SHP77 (cell line): ENCODE results near the gene SLCO4A1.
A peak's percentile ranks its signal among the peaks of the same experiment; 100 is the strongest.

Experiments used
- DNase-seq, 2 experiments: peaks; one replicate each; lab custom pipeline; 2025; lab: John Stamatoyannopoulos, UW

SLCO4A1 gene

DNA sequence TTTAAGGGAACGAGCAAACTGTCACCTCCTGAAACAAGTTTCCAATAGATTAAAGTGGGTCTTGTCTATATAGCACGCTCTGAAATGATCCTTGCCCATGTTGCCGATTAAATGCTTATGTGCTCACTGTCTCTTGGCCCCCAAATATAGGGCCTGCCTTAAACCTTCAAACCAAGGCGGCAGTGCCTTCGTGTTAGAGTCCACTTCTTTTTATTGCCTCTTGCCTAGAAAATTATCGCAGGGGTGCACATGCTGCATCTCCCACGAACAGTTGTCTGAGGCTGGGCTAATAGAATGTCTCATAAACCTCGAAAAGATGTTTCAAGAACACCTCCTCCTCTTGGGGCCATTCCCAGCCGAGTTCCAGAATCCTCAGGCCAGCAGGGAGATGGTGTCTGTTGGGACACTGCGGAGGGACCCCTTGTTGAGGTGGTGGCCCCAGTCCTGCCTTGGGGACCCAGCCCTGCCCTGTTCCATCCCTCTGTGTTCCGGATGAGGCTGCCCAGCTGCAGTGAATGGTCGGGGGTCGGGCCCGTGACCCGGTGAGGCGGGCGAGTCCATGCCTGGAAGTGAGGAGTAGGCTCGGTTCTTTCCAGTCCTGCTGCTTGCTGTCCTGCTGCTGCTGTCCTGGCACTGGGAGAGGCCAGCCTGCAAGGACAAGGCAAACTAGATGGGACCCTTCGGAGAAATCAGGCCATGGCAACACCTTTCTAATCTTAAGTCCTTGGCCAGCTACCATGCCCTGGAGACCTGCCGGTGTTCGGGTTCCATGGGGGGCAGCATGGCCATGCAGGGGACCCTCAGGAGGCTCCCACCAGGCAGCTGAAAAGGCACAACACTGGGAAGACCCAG lies 34.7 kb upstream of the SLCO4A1 start:
- DNase-seq: no peak

DNA sequence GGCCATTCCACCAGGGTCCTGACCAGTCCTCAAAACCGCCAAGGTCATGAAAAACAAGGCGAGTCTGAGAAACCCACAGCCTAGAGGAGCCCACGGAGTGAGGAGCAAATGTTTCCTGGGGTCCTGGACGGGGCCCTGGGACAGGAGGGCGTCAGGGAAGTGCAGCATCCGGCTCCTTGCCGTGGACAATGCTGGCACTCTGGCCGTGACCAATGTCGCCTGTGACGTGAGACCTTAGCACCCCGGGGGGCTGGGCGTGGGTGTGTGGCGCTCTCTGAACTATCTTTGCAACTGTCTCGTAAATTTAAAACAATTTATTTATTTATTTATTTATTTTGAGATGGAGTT lies 34.1 kb upstream of the SLCO4A1 start:
- no peak for DNase-seq

DNA sequence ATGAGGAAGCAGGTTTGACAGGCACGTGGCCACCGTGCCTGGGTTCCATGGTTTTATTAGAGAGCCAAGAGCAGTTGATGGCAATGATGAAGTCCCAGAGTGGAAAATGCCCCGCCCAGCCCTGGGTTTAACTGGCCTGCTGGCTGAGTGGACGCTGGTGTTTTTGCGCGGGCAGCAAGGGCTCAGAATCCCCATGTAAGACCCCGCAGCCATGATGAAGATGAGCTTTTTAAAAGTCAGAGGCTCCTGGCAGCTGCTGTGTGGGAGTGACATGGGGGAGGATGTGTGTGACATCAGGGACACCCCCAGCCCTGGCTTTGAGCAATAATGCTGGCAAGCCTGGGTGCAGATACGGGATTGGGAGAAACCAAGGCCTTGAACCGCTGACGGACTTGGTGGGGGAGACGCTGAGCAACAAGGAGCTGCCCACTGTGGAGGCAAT lies 33.0 kb upstream of the SLCO4A1 start:
- DNase-seq: no peak

DNA sequence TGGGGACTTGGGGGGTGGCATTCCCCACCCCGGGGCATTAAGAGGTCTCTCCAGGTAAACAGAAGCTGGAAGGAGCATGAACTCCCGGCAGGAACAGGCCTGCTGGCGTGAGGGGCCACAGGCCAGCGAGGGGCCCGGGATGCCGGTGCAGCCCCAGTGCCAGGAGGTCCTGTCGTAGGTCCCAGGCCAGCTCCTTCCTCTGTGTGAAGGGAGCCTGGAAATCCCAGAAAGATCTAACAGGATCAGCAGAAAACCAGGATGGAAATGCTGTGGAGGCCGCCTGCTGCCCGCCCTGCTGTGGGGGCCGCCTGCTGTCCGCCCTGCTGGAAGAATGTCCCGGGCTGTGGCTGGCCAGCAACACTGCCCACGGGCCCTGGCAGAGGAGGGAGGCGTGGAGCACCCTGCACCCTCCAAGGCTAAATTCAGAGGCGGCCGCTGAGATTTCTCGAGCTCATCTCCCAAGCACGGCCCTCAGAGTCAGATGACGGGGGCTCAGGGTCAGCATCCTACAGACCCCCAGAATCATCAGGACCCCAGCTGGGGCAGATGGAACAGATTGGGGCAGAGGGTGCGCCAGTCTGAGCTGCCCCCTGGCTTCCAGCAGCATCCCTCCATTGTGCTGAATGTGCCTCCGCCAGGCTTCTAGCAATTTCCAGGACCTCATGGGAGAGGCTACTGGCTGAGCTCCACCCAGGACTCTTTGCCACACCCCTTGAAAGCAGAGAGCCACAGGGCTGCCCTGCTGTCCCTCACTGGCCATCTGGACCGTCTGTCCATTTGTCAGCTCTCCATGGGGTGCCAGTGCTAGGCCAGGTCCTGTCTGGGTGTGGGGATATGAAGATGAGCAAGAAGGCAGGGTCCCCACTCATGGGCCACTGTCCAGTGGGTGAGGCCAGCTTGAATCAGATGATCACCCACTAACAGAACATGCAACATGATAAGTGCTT lies 32.2 kb upstream of the SLCO4A1 start:
- no peak for DNase-seq

DNA sequence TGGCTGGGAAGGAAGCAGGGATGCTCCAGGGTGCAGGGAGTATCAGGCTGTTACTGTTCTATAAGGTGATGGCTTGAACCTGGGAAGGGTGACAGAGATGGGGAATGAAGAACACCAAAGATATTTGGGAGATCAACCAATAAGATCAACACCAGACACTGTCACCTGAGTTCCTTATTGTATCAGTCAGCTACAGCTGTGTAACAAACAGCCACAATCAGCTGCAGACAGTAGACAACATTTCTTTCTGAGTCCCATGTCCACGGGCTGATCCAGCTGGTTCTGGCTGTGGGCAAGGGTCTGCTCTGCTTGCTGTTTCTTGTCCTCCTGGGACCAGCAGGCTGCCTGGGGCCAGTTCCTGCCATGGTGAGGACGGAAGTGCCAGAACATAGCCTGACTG lies 31.3 kb upstream of the SLCO4A1 start:
- DNase-seq: no peak

DNA sequence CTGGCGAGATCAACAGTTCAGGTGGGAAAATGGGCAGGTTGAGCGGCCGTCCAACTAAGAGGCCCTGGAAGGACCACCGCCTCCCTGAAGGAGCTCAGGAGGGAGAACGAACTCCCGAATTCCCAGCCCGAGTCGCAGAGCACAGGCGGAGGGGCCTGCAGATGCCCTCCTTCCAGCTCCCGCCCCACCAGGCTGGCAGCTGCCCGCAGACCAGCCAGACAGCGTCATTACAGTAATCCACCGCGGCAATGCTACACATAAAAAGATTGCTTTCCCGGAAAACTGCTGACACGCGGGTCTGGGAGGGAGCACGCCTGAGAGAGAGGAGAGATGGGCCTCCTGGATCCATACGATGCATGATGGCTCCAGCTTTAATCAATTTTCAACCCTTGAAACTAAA lies 30.5 kb upstream of the SLCO4A1 start:
- DNase-seq: peak; percentile 26 to 69

DNA sequence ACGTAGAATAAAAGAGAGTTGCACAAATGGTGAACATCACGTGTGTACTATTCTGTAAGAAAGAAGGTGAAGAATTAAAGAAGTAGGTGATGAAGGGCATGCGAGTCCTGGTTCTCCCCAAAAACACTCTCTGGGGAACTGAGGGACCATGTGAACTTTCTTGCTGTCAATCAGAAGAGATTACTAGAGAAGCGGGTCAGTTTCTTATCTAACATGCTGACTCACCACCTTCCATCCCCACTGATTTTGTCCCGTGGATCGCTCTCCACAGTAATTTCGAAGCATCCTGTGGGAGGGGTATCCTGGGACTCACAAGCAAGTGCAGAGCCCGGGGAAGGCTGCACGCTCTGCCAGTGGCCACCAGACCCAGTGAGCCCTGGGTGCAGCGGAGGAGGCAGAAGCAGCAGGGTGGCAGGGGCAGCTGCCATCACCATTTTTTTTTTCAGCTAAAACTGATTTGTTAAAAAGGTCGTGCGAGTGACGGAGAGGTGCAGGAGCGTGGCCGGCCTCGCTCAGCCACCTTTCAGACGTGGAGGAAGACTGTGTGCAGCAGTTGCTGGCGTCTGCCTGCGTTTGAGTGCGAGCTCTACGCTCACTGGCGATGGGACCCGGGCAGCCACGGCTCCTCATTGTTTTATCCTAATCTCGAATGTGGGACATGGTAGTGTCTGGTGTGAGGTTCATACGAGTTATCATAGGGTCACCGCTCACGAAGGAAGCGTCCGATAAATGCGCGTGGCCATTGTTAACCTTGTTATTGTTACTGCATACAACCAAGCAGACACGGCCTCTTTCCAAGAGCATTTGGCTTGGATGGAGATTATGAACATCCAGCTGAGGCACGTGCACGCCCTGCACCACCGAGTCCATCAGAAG lies 28.0 kb upstream of the SLCO4A1 start:
- DNase-seq: no peak

DNA sequence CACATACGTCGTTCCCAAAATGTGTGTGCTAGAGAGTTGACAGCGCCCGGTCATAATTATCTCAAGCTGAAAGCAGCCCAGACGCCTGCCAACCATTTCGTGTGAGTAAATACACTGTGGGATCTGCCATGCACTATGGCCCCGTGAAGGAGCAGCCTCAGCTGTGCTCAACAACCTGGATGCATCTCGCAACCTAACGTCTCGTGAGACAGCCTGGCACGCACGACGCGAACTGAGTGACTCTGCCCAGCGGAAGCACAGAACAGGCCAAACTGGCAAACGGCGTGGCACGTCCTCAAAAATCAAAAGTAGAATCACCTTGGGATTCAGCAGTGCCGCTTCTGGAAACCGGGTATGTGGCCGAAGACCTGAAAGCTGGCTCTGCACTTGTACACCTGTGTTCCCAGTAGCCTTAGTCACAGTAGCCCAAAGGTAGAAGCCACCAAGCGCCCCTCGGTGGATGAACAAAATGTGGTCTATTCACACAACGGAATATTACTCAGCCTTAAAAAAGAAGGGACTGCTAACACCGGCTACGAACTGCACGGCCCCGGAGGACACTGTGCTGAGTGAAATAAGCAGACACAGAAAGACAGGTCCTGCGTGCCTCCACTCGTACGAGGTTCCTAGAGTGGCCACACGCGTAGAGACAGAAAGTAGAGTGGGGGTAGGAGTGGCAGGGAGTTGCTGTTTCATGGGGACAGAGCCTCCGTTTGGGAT lies 27.2 kb upstream of the SLCO4A1 start:
- DNase-seq: no peak

DNA sequence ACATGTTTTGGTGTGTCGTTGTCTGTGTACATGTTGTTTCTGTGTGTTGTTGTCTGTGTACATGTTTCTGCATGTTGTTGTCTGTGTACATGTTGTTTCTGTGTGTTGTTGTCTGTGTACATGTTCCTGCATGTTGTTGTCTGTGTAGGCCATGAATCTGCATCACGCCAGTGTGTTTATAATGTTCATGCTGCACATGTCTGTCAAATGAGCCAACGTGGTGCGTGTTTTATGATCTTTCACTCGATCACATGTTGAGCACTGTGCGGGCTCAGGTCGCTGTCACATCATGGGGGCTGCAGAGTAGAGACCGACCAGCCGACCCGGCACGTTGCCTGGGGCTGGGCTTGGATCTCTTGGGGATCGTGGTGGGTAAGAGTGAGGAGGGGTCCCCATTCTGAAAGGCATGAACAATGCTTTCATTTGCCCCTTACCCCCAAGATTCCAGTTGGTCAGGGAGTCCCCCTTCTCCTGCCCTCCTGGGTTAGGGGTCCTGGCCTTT lies 26.5 kb upstream of the SLCO4A1 start:
- no peak for DNase-seq

DNA sequence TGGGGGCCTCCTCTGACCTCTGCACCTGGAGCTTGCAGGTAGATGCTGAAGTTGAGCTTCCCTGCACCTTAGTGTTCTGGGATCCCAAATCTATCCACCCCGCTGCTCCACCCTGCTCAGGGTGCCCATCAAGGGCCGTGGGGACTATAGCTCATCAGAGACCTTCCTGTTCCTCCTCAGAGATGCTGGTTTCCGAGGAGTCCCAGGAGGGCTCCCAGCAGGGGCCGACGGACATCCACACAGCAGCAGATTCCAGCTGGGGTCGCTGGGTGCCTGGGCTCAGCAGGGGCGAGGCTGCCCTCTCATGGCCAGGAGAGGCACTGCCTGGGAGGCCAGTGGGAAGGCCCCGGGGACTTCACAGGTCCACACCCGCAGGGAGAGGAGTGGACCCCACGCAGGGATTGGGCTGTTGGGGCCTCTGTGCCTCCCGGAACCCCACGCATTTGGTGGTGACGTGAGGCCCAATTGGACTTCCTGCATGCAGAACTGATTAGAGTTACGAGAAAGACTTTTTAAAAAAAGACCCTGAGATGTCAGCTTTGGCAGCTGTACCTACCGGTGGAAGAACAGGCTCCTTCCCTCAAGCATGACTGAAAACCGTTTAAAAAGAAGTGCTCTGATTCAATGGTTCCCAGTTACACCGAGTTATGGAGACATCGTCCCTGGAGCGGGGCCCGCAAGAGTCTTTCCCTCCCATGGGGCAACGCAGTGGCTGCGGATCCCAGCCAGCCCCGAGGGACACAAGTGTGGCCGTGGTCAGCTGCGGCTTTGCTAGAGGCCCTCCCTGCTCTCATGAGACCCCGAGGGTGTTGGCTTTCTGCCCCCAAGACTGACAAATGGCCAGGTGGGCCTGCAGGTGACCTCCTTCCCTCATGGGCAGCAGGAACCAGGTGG lies 25.3 kb upstream of the SLCO4A1 start:
- DNase-seq: peak; percentile 75 to 87

DNA sequence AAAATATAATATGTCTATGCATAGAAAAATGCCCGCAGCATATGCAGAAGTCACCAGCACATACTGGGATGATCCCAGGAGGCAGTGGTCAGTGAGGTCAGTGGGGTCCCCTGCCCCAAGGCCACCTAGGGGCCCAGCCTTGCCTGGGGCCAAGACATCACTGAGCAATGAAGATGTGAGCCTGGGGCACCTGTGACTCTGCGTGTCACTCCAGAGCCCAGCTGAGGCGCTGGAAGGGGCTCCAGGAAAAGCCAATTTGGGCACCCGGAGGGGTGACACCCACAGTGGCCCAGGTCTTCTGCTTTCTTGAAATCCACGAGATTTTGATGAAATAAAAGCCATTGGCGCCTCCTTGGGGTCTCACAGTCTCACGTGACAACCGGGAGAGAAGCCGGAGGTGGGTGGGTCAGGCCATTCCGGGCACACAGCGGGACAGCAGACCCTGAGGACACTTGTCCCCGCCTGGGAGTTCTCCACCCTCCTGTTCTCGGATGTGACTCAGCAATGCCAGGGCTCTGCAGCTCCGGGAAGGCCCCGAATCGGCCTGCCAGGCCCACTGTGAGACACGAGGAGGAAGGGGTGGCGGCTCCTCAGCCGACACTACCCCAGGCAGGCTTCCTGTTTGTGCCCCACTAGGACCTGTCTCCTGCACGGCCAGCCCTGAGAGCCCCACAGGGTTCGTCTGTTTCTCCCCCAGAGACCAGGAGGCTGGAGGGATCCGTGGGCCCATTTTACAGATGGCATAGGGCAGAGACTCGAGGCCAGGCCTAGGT lies 24.4 kb upstream of the SLCO4A1 start:
- no peak for DNase-seq

DNA sequence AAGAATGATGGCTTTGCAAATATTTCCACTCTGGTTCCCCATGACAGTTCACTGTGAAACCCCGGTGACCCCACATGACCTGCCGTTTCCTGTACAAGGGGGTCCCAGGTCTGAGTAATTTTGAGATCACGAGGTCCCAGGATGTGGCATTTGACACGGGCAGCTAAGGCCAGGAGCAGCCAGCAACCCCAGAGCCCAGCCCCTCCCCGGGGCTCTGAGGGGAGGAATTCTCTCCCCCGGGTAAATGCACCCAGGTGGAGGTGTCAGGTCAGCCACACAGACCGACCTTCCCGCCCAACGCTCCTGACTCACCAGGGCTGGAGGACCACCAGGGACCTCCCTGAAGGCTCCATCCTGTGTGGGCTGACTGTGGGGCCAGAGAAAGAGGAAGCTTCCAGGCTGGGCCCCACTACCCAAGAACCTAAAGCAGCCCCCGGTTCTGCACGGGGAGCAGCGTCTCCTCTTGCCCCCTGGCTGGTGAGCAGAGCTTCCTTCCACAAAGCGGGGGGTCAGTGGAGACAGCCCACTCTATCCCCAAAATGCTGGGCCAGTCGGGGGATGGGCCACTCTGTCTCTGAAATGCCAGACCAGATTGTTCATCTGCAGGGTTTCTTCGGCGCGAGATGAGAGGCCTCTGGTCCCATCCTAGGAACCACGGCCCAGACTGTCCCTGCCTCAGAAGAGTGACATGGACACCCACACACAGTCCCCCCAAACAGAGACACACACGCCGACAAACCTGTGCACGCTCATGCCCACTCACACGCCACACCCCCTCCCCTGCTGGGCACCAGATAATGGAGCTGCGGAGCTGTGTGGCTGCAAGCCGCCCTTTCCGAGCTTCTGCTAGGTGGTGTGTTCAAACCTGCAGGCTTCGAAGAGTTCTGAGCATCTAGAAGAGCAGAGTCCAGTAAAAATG lies 23.4 kb upstream of the SLCO4A1 start:
- no peak for DNase-seq

DNA sequence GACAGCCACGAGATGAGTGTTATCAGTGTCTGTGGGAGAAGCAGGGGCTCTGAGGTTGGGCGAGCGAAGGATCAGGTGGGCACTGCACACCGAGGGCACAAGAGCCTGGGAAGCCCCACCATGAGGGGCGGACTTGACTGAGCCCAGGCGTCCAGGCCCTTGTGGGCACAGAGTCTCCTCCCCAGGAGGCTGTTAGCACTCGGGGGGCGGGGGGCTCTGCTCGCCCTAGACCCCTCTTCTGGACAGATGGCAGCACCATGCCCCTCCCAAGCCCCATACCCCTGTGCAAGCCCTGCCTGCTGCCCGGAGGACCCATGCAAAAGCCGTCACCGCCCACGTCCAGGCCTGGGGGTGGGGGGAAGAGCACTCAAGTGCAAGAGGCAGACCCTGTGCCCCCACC lies 21.7 kb upstream of the SLCO4A1 start:
- no peak for DNase-seq

DNA sequence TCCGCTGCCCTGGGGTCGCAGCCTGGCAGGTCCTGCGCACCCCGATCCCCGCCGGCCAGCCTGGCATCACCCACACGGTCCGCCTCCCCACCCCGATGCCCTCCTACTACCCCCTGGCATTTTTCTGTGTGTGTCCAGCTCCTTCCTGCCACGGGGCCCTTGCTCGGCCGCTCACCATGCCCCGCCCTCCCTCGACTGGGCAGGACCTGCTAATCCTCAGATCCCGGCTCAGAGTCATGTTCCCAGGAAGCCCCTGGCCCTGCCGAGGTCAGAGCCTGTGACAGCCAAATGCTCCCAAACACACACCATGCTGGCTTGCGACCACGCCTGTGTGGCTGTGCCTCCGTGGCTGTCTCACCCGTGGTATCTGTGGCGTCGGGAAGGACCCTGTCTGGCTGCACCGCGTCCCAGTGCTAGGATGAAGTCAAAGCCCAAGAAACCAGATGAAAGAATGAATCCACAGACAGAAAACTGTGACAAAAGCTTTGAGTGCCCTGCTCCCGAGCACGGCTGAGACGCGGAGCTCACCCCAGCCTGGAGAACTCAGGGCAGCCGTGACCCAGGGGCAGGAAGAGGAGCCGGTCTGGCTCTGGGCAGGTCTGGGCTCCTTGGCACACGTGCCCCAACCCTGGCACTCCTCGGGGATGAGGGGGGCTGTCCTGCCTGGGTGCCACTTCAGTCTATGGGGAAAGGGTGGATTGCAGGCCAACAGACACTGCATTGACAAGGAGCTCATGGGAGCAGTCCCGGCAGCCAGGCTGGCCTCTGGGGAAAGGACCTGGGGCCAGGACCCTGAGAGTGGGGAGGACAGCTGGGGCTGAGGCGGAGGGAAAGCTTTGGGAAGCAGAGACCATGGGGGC lies 20.8 kb upstream of the SLCO4A1 start:
- no peak for DNase-seq

DNA sequence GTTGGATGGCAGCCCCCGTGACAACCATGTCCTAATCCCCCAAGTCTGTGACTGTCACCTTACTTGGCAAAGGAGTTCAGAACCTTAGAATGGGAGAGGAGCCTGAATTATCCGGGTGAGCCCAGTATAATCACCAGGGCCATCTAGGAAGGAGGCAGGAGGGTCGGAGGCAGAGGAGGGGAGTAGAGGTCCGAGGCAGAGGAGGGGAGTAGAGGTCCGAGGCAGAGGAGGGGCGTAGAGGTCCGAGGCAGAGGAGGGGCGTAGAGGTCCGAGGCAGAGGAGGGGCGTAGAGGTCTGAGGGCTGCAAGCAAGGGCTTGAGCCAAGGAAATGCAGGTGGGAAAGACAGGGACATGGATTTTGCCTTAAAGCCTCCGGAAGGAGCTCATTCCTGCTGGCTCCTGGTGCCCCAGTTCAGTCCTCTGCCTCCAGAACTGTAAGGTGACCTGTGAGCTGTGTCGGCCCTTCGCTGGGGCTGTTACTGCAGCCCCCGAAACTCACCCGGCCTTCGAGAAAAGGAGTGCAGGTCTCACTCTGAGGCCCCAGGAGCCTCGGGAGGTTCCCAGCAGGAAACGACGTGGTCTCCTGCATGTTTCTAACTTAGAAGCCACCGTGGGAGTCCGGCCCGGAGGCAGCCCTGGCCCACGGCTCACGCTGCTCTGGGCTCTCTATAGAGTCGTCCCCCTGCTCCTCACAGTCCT lies 20.0 kb upstream of the SLCO4A1 start:
- DNase-seq: no peak

DNA sequence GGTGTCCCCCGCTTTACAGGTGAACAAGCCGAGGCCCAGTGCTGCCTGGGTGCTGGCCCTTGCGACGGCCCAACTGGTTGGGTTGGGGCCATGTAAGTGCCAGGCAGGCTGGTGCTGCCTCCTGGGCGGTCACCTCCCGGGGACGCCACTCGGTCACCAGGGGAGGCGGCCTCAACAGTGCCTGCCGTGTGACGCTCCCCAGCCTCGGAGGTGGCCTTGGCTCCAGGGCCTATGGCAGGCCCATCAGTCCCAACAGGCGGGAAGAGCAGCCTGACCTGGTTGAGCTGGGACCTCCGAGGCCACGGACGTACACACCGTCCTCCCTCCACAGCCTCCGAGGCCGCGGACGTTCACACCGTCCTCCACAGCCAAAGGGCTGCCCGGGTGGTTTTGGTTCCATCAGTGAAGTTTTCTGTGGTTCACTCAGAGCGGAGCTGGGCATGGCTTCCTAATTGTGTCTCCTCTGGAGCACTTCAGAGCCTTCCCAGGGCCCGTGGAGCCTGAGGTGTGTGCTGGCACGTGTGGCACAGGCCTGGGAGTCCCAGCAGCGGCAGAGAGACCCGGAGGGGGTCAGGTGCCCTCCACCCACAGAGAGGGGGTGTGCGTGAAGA lies 19.3 kb upstream of the SLCO4A1 start:
- no peak for DNase-seq
